Cardiac fibroblast (primary cell): ENCODE results near the gene FAT2.

Experiments used
- DNase-seq, 2 donors: peaks; one replicate each; pipeline versions ENCODE4 v3.0.0 to v3.0.0-alpha.2; 2010; ENCODE audit warnings: low read depth in 2 of 2
- H3K4me3 ChIP-seq, 2 donors: replicated peaks in 1 of 2; 1 replicate in 1 of 2; 2 replicates in 1 of 2; pipeline ENCODE4 v1.5.1; 2011; ENCODE audit warnings: low read depth in 2 of 2, low read length in 2 of 2, mild to moderate bottlenecking in 2 of 2, moderate library complexity in 1 of 2
- TF ChIP-seq, protein P1 (sequence below): IDR thresholded peaks from one replicate; pipeline ENCODE4 v1.5.1; 2011; ENCODE audit warnings: low read depth, mild to moderate bottlenecking, low read length, inconsistent platforms

Gene FAT2

DNA sequence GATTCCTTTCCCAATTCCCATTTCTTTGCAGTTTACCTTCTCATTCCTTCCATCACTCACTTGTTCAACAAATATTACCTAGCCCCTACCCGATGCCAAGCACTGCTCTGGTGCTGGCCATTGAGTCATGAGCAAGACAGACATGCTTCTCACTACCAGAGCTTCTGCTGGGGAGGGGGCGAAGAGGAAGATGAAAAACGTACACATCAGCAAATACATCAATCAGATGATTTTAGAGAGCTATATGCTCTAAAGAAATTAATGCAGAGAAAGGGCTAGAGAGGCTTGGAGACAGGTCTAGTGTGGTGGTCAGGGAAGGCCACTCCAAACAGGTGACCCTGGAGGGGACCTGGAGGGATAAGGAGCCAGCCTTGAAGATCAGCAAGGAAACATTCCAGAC is 14.4 kb upstream of the FAT2 start:
- no peak for DNase-seq
- no peak overlapping the region for H3K4me3 ChIP-seq
- TF ChIP-seq, protein P1, sequence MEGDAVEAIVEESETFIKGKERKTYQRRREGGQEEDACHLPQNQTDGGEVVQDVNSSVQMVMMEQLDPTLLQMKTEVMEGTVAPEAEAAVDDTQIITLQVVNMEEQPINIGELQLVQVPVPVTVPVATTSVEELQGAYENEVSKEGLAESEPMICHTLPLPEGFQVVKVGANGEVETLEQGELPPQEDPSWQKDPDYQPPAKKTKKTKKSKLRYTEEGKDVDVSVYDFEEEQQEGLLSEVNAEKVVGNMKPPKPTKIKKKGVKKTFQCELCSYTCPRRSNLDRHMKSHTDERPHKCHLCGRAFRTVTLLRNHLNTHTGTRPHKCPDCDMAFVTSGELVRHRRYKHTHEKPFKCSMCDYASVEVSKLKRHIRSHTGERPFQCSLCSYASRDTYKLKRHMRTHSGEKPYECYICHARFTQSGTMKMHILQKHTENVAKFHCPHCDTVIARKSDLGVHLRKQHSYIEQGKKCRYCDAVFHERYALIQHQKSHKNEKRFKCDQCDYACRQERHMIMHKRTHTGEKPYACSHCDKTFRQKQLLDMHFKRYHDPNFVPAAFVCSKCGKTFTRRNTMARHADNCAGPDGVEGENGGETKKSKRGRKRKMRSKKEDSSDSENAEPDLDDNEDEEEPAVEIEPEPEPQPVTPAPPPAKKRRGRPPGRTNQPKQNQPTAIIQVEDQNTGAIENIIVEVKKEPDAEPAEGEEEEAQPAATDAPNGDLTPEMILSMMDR, result no peak

DNA sequence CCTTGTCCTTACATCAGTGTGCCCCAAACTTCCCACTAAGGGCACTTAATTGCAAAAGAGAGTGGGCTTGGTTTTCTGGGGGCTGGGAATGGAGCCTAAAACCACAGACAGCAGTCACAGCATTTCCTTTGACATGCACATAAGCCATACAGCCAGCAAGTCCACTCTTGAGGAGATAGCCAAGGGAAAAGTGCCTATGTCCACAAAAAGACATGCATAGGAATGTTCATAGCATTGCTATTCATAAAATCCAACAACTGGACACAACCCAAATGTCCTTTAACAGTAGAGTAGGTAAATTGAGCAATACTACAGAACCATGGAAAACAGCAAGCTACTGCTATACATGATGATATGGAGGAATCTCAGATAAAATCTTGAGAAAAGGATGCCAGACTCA is 11.7 kb upstream of the FAT2 start:
- TF ChIP-seq, protein P1, result no peak
- DNase-seq, result peak; percentile 5 to 40
- H3K4me3 ChIP-seq, result no peak overlapping the region

DNA sequence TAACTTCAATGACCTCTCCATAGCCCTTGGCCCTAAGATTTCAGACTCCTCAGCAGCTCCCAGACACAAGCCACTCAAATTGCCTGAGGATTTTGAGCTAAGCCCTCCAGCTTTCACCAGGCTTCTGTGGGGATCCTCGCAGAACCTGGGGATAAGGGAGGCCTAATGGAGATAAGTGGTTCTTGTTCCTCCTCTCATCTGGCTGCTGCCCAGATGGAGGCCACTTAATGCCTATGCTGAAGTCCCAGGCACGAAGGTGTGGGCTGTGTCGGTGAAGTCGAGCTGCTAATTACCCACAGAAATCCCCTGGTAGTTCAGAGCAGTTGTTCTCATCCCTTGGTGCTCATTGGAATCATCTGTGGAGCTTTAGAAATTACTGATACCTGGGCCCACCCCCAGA is 10.3 kb upstream of the FAT2 start:
- no peak for DNase-seq
- TF ChIP-seq, protein P1, result no peak
- H3K4me3 ChIP-seq, result no peak overlapping the region

DNA sequence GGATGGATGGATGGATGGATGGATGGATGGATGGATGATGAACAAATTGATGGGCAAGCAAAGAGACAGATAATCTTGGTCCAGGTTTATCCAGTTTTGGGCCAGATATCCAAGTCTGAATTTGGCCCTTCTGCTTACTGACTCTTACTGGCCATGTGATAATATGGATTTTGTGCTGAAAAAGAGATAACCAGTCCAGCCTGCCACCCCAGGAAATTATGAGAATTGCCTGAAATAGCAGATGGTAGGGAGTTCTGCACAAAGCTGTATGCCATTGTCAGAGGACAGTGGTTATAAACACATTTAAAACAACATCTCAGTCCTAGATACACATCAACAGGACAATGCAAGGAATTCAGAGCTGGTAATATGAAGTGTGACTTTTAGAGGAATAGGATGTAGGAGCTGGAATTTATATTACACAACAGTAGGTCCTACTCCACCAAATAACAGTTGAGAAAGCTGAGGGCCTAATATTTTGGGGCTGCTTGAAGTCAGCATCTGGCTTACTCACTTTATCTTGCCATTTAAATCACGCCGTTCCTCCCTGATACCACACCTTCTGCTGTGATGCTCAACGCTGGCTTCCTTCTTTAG is 9.0 kb upstream of the FAT2 start:
- TF ChIP-seq, protein P1, result no peak
- DNase-seq, result no peak
- H3K4me3 ChIP-seq, result no peak overlapping the region

GRCh38 chr5:151598984-151599383 is 7.9 kb upstream of the FAT2 start:
- TF ChIP-seq, protein P1, result no peak
- peak in 1 of 2 donors; percentile 13 for DNase-seq
- no peak overlapping the region for H3K4me3 ChIP-seq

- no peak for DNase-seq
- TF ChIP-seq, protein P1, result no peak
- H3K4me3 ChIP-seq, result no peak overlapping the region
Observed at GRCh38 chr5:151598549-151598948, 7.4 kb upstream of the FAT2 start.

DNA sequence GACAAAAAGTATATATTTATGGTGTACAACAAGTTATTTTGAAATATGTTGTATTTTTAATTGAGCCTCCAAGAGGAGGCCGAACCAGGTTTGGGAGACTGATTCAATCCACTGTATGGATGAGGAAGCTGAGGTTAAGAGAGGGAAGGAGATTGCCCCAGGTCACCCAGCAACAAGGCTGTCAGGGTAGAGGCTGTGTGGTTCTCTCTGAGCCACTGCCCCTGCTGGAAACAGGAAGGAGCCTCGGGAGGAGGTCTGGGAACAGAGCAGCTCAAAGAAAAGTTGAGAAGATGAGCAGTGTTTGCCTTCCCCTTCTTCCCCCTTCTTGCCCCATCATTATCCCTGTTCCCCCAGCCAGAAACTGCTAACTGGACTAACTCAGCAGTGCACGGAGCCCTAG is 6.6 kb upstream of the FAT2 start:
- TF ChIP-seq, protein P1, result no peak
- no peak overlapping the region for H3K4me3 ChIP-seq
- no peak for DNase-seq
